HepG2 (cell line): ENCODE results near the gene CKLF.

Experiments used
- ETV5 ChIP-seq: IDR thresholded peaks from 2 replicates; pipeline ENCODE4 v1.6.1; 2018; ENCODE audit warnings: missing biosample characterization, missing genetic modification reagents, inconsistent platforms, borderline replicate concordance
- MAFF ChIP-seq: IDR thresholded peaks from 2 replicates; pipeline ENCODE4 v1.6.1; 2011; ENCODE audit warnings: low read depth, low read length, improper control_type of control experiment
- RXRA ChIP-seq: sonication (generic); formaldehyde crosslinking; IDR thresholded peaks from 2 replicates; pipeline ENCODE4 v1.5.1; 2020; ENCODE audit warnings: missing genetic modification reagents
- YEATS2 ChIP-seq: sonication (generic); formaldehyde crosslinking; IDR thresholded peaks from 2 replicates; pipeline ENCODE4 v1.4.0; 2020; ENCODE audit warnings: missing genetic modification reagents, borderline replicate concordance
- ZNF263 ChIP-seq: sonication (generic); formaldehyde crosslinking; IDR thresholded peaks from 2 replicates; pipeline ENCODE4 v1.4.0; 2020; ENCODE audit warnings: missing genetic modification reagents
- ZNF350 ChIP-seq: sonication (generic); formaldehyde crosslinking; IDR thresholded peaks from 2 replicates; pipeline ENCODE4 v1.4.0; 2020; ENCODE audit warnings: mild to moderate bottlenecking, low read depth, missing genetic modification reagents, borderline replicate concordance
- ZNF761 ChIP-seq: sonication (generic); formaldehyde crosslinking; conservative IDR thresholded peaks from 2 replicates; pipeline ENCODE4 v1.4.0; 2020; ENCODE audit warnings: mild to moderate bottlenecking, missing genetic modification reagents
- ZNF878 ChIP-seq: sonication (generic); formaldehyde crosslinking; IDR thresholded peaks from 2 replicates; pipeline ENCODE4 v1.8.1; 2023; ENCODE audit warnings: mild to moderate bottlenecking, missing genetic modification reagents, moderate library complexity
- ZSCAN20 ChIP-seq: sonication (generic); formaldehyde crosslinking; IDR thresholded peaks from 2 replicates; pipeline ENCODE4 v1.4.0; 2020; ENCODE audit warnings: missing genetic modification reagents, mild to moderate bottlenecking, borderline replicate concordance
- TF ChIP-seq, protein P1 (sequence below): sonication (generic); formaldehyde crosslinking; IDR thresholded peaks from 2 replicates; pipeline ENCODE4 v1.8.1; 2023; ENCODE audit warnings: missing genetic modification reagents, inconsistent platforms, borderline replicate concordance

DNA sequence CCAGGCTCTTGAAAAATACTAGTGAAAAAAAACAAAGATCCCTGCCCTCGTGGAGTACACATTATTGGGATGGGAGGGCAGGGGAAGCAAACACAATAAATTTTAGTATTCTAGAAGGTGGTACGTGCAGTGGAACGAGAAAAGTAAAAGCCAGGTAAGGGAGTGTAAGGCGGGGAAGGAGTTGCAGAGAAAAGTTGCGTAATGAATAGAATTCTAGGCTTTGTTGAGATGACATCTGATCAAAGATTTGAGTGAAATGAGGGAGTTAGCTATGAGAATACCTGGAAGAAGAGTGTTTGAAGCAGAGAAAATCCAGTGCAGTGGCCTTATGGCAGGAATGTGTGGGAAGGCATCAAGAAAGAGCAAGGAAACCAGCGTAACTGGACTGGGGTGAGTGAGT is 2.1 kb downstream of the CKLF start:
- TF ChIP-seq ETV5 (CRISPR knock-in tag), result no peak
- TF ChIP-seq, protein P1, sequence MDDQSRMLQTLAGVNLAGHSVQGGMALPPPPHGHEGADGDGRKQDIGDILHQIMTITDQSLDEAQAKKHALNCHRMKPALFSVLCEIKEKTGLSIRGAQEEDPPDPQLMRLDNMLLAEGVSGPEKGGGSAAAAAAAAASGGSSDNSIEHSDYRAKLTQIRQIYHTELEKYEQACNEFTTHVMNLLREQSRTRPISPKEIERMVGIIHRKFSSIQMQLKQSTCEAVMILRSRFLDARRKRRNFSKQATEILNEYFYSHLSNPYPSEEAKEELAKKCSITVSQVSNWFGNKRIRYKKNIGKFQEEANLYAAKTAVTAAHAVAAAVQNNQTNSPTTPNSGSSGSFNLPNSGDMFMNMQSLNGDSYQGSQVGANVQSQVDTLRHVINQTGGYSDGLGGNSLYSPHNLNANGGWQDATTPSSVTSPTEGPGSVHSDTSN (CRISPR knock-in tag), result no peak
- no peak for TF ChIP-seq MAFF
- no peak for TF ChIP-seq ZNF350 (CRISPR knock-in tag)
- TF ChIP-seq ZNF761 (CRISPR knock-in tag), result no peak
- TF ChIP-seq ZNF878 (CRISPR knock-in tag), result 0 out of 2 replicates have a peak, but pooled peaks have one; percentile 24
- TF ChIP-seq ZSCAN20 (CRISPR knock-in tag), result no peak
- no peak for TF ChIP-seq YEATS2
- no peak for TF ChIP-seq RXRA (CRISPR knock-in tag)
- TF ChIP-seq ZNF263 (CRISPR knock-in tag), result no peak
